ENCODE measurements around the gene RPL36AL. TPM values are rescaled to one million over a fixed set of nuclear protein-coding genes. Genes with fewer than 3 reads are reported as not detected.

The RPL36AL gene
- total and polyA plus RNA-seq, 2 of the 4 experiments (the other 2 are of a cell fraction) = 129 to 313 TPM

GRCh38 chr14:49579841-49580240, 40.6 kb downstream of the RPL36AL start:
- Histone ChIP-seq H3K36me3 (ENCODE audit: control insufficient read depth, insufficient read depth, low read length) (peaks cover 31% of the 10 kb centered on the region), H3K56ac (ENCODE audit: extremely low read depth, insufficient read depth, low read length) (no peak overlapping the region), H2AK5ac (ENCODE audit: low read depth, low read length) (no peak overlapping the region), H2AK9ac (replicated peaks; ENCODE audit: low read depth, low read length, poor library complexity) (no peak overlapping the region), H4K20me1 (ENCODE audit: insufficient read depth, low read length) (peaks cover 50% of the 10 kb centered on the region), H3K4me2 (ENCODE audit: low read depth, low read length) (no peak overlapping the region), H3K4me1 (ENCODE audit: control insufficient read depth, insufficient read depth, low read length) (peaks cover 6% of the 10 kb centered on the region), H3K79me1 (ENCODE audit: low read depth in 1 of 2, low read length in 2 of 2) (peaks cover 25 to 59% of the 10 kb centered on the region in 2 experiments), H4K8ac (ENCODE audit: low read depth in 2 of 2, low read length in 2 of 2) (no peak overlapping the region), H2BK120ac (ENCODE audit: low read depth, low read length) (no peak overlapping the region), H2AFZ (replicated peaks; ENCODE audit: low read length, poor library complexity) (no peak overlapping the region), H2BK5ac (ENCODE audit: low read depth, low read length, poor library complexity, severe bottlenecking) (no peak overlapping the region), H3K18ac (ENCODE audit: low read depth, low read length) (no peak overlapping the region), H3K27ac (ENCODE audit: insufficient read depth, low read length) (no peak overlapping the region), H3K9ac (ENCODE audit: low read depth, low read length) (no peak overlapping the region), H3K4me3 (ENCODE audit: insufficient read depth, low read depth, low read length) (no peak overlapping the region), H3K27me3 (ENCODE audit: control insufficient read depth, insufficient read depth, low read length) (no peaks in the 10 kb centered on the region), H3K14ac (replicated peaks; ENCODE audit: low read depth, low read length) (no peak overlapping the region), H3K9me1 (ENCODE audit: insufficient read depth, low read length) (peaks cover 17% of the 10 kb centered on the region), H3K23ac (ENCODE audit: low read depth, low read length) (no peak overlapping the region), H4K5ac (ENCODE audit: low read depth, low read length) (no peak overlapping the region), H3K9me3 (ENCODE audit: control insufficient read depth, insufficient read depth, low read length) (no peaks in the 10 kb centered on the region), H4K91ac (ENCODE audit: insufficient read depth, low read depth, low read length) (no peak overlapping the region), H3K4ac (ENCODE audit: low read depth, low read length) (no peak overlapping the region), H2BK20ac (ENCODE audit: low read depth, low read length) (no peak overlapping the region), H2BK15ac (ENCODE audit: low read depth, low read length) (no peak overlapping the region)
- TF ChIP-seq SMC3 (IDR thresholded peaks at IDR 0.05; ENCODE audit: low read depth, low read length) (no peak), MXI1 (IDR thresholded peaks at IDR 0.05; ENCODE audit: borderline replicate concordance, low read depth, low read length) (no peak), CHD1 (IDR thresholded peaks at IDR 0.05; ENCODE audit: low read depth, low read length) (no peak), CTCF (conservative IDR thresholded peaks at IDR 0.05; ENCODE audit: low read depth, low read length) (no peak), POLR2A (IDR thresholded peaks at IDR 0.05; ENCODE audit: low read depth, low read length) (no peak), CEBPB (IDR thresholded peaks at IDR 0.05; ENCODE audit: low read depth, low read length) (no peak), RFX5 (IDR thresholded peaks at IDR 0.05; ENCODE audit: low read depth, low read length) (no peak)
- POLR2A ChIA-PET (ENCODE audit: unreplicated experiment) = no interaction called here
- CTCF ChIA-PET = no interaction called here
- 90% methylated on average over 1 of the region's 2 CpGs; no CpG with 5 or more reads in 1 of the 2 experiments for WGBS, 2 experiments (ENCODE audit: extremely low coverage in 2 of 2, insufficient read length in 1 of 2)
- dilution Hi-C loops (cut with HindIII; ENCODE audit: low sequenced_read_pairs, unreplicated experiment) (no loop called here), intact Hi-C loops (cut with micrococcal nuclease) (no loop called here), in situ Hi-C loops (cut with MboI; ENCODE audit: low sequenced_read_pairs) (no loop called here)
- BruUV-seq (replicated peaks) = no TSS peak
- ATAC-seq (ENCODE audit: low read depth) (no peak), DNase-seq (no peak)
